Measurements from ENCODE around the gene NLRC3. TPM values are rescaled to one million over a fixed set of nuclear protein-coding genes. Genes with fewer than 3 reads are reported as not detected.

Gene NLRC3
- total RNA-seq, 1 experiment from 2014 or later = 0.26 TPM

DNA sequence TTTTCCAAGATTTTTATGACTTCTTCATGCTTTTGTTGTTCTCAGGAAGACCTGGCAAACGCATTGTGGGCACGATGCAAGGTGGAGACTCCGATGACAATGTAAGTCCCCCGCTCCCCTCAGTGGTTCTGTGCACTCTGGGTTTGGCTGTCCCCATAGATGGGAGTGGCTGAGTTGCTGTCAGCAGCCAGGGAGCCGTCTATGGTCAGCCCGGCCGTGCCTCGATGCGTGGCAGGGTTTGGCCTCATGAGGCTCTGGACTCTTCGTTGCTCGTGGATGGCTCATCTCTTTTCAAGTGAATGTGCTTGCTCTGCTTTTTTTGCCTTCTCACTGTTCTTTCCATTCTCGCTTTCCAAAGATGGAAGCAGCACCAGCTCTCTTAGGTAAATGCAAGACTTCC is 44.5 kb downstream of the NLRC3 start:
- peaks cover 3% of the 10 kb centered on the region; the same call in 1 of the 2 replicates for H3K36me3 ChIP-seq (ENCODE audit: control insufficient read depth, insufficient read depth, low read length)
- H3K27ac ChIP-seq (ENCODE audit: low read length) = no peak overlapping the region
- ChIA-PET CTCF (no interaction called here), POLR2A (interaction anchor here (0.6 kb wide), 1 partner anchor 66 kb away, joined by 5 read pairs; no protein-coding TSS in a partner anchor)
- no peak overlapping the region for H3K4me3 ChIP-seq (ENCODE audit: low read depth in 2 of 2, low read length in 2 of 2)
- no TSS peak for BruUV-seq (replicated peaks)
- intact Hi-C loops (cut with micrococcal nuclease; ENCODE audit: unreplicated experiment) (no loop called here), in situ Hi-C loops (cut with HindIII; ENCODE audit: low pct_unique_long_range_greater_than_20kb, low sequenced_read_pairs) (no loop called here)
- no peaks in the 10 kb centered on the region for H3K9me3 ChIP-seq (ENCODE audit: control insufficient read depth, insufficient read depth, low read depth, low read length)
- TF ChIP-seq SIN3A (IDR thresholded peaks at IDR 0.05; ENCODE audit: borderline replicate concordance, insufficient read depth, low read depth, low read length) (no peak), REST (IDR thresholded peaks at IDR 0.05; ENCODE audit: insufficient read depth in 1 of 2, low read depth in 2 of 2, low read length in 1 of 2) (no peak), CTCF (IDR thresholded peaks at IDR 0.05) (no peak), TCF7L2 (IDR thresholded peaks at IDR 0.05; ENCODE audit: low read depth, low read length) (no peak)
- no peak for ATAC-seq
- H3K27me3 ChIP-seq (ENCODE audit: control insufficient read depth, insufficient read depth, low read length) = no peaks in the 10 kb centered on the region
- no peaks in the 10 kb centered on the region for H3K4me1 ChIP-seq (ENCODE audit: control insufficient read depth, insufficient read depth, low read length)
- no peak for DNase-seq (ENCODE audit: low read depth, low spot score)

- H3K9me3 ChIP-seq (ENCODE audit: control insufficient read depth, insufficient read depth, low read depth, low read length) = no peaks in the 10 kb centered on the region
- H3K36me3 ChIP-seq (ENCODE audit: control insufficient read depth, insufficient read depth, low read length) = 0 out of 2 replicates have a peak, but pooled peaks cover 3% of the 10 kb centered on the region
- ChIA-PET CTCF (no interaction called here), POLR2A (no interaction called here)
- no peaks in the 10 kb centered on the region for H3K4me1 ChIP-seq (ENCODE audit: control insufficient read depth, insufficient read depth, low read length)
- TF ChIP-seq TCF7L2 (IDR thresholded peaks at IDR 0.05; ENCODE audit: low read depth, low read length) = no peak
- TF ChIP-seq SIN3A (IDR thresholded peaks at IDR 0.05; ENCODE audit: borderline replicate concordance, insufficient read depth, low read depth, low read length) = no peak
- no peak for TF ChIP-seq POLR2AphosphoS5 (IDR thresholded peaks at IDR 0.05; ENCODE audit: low read depth, low read length)
- no peak for TF ChIP-seq REST (IDR thresholded peaks at IDR 0.05; ENCODE audit: insufficient read depth in 1 of 2, low read depth in 2 of 2, low read length in 1 of 2)
- no peak for TF ChIP-seq CTCF (IDR thresholded peaks at IDR 0.05)
- in situ Hi-C loops (cut with HindIII; ENCODE audit: low pct_unique_long_range_greater_than_20kb, low sequenced_read_pairs) = no loop called here
- H3K27ac ChIP-seq (ENCODE audit: low read length) = no peak overlapping the region
- ATAC-seq (no peak), DNase-seq (ENCODE audit: low read depth, low spot score) (no peak)
- BruUV-seq (replicated peaks) = no TSS peak
- H3K27me3 ChIP-seq (ENCODE audit: control insufficient read depth, insufficient read depth, low read length) = no peaks in the 10 kb centered on the region
- H3K4me3 ChIP-seq (ENCODE audit: low read depth in 2 of 2, low read length in 2 of 2) = no peak overlapping the region
- intact Hi-C loops (cut with micrococcal nuclease; ENCODE audit: unreplicated experiment) = no loop called here
Measured at GRCh38 chr16:3530371-3530914, 46.8 kb downstream of the NLRC3 start.

Measured in Panc1 (cell line).